ENCODE results near the gene KIZ.

KIZ gene

DNA sequence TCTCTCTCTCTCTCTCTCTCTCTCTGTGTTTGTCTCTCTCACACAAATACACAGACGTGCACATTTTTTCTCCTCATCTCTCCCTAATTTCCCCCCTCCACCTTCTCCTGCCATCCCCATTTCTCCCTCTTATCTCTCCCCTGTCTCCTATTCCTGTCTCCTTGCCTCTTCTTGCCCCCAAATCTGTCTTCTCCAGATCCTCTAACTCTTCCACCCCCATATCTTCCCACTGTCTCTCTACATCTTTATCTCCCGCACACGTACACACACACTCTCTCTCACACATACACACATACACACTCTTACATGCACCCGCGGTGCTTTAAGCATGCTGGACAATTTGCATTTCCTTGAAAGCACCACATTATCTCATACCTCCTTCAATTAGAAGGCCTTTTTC lies 15.9 kb downstream of the KIZ start:
- Histone ChIP-seq H3K36me3 (ENCODE audit: control insufficient read depth, insufficient read depth, low read length) (peaks cover 48% of the 10 kb centered on the region), H3K4me1 (ENCODE audit: control insufficient read depth, insufficient read depth, low read length) (no peaks in the 10 kb centered on the region), H3K27ac (ENCODE audit: low read depth, low read length) (no peak overlapping the region), H3K9me3 (ENCODE audit: control insufficient read depth, insufficient read depth, low read length) (no peaks in the 10 kb centered on the region), H3K9ac (ENCODE audit: low read depth, low read length) (no peak overlapping the region), H3K27me3 (ENCODE audit: control insufficient read depth, insufficient read depth, low read length) (no peaks in the 10 kb centered on the region), H3K4me3 (ENCODE audit: low read depth, low read length) (no peak overlapping the region)

DNA sequence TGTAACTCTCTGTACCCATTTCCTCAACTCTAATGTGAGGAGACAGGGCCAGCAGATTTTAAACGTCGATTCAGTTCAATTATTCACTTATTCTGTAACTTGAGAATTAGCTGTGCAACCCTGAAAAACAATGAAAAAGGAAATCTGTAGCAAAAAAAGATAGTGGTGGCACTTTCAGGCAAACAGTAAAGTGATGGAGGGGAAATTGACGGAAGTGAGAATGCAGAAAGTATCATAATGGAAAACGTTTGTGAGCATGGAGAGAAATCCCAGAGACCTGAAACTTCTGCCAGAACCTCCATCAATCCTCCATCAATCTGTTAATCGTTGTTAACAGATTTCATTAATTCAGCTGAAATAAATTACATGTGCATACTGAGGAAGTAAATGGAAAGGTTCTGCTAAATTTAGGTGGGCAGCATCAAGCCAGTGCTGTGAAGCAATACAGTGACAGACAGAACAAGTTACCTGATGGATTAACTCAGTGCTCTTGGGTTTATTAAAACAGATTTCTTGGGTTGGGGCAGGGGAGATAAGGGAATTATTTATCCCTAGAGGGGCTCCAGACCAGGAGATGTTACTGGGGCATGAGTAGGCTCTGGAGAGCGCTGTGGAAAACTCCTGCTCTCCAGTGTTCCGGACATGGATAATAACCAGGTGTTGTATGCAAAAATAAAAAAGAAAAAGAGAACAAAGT lies 17.5 kb downstream of the KIZ start:
- Histone ChIP-seq H3K4me3 (ENCODE audit: low read depth, low read length) (no peak overlapping the region), H3K27me3 (ENCODE audit: control insufficient read depth, insufficient read depth, low read length) (no peaks in the 10 kb centered on the region), H3K9ac (ENCODE audit: low read depth, low read length) (no peak overlapping the region), H3K4me1 (ENCODE audit: control insufficient read depth, insufficient read depth, low read length) (no peaks in the 10 kb centered on the region), H3K36me3 (ENCODE audit: control insufficient read depth, insufficient read depth, low read length) (peaks cover 45% of the 10 kb centered on the region), H3K9me3 (ENCODE audit: control insufficient read depth, insufficient read depth, low read length) (no peaks in the 10 kb centered on the region), H3K27ac (ENCODE audit: low read depth, low read length) (no peak overlapping the region)

DNA sequence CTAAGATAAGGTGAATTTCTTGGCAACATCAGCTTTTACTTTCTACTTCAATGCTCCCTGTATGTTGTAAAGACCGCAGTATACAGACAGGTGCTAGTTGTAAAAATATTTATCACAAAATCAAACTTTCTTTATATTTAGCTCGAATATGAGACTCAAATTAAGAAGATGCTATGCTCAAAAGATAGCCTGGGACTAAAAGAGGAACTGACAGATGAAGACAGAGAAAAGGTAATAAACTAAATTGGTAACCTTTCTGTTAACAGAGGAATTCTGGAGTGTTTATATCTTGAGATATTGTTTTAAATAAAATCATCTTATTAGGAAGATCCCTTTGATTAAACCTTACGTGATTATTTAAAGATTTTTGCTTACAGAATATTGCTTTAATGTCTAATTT lies 19.5 kb downstream of the KIZ start:
- Histone ChIP-seq H3K9ac (ENCODE audit: low read depth, low read length) (no peak overlapping the region), H3K27ac (ENCODE audit: low read depth, low read length) (no peak overlapping the region), H3K27me3 (ENCODE audit: control insufficient read depth, insufficient read depth, low read length) (no peaks in the 10 kb centered on the region), H3K4me3 (ENCODE audit: low read depth, low read length) (no peak overlapping the region), H3K4me1 (ENCODE audit: control insufficient read depth, insufficient read depth, low read length) (no peaks in the 10 kb centered on the region), H3K36me3 (ENCODE audit: control insufficient read depth, insufficient read depth, low read length) (peaks cover 30% of the 10 kb centered on the region), H3K9me3 (ENCODE audit: control insufficient read depth, insufficient read depth, low read length) (no peaks in the 10 kb centered on the region)

DNA sequence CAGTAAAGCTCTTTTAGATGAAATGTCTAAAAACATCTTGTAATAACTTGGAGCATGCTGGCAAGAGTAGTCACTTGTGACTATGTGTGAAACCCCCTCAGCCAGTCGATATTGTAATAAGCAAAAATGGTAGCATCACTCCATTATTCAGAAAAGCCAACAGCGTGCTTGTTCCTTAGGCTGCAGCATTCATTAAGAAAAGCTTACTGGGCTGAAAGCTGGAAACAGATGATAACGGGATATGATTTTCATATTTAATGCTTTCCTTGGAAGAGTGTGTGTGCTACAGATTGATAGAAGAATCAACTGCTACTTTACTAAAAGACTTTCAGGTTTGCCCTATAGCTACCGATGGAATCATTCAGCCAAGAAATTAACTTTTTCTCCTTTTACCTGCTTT lies 20.3 kb downstream of the KIZ start:
- Histone ChIP-seq H3K4me1 (ENCODE audit: control insufficient read depth, insufficient read depth, low read length) (no peaks in the 10 kb centered on the region), H3K36me3 (ENCODE audit: control insufficient read depth, insufficient read depth, low read length) (peaks cover 30% of the 10 kb centered on the region), H3K9ac (ENCODE audit: low read depth, low read length) (no peak overlapping the region), H3K27me3 (ENCODE audit: control insufficient read depth, insufficient read depth, low read length) (no peaks in the 10 kb centered on the region), H3K4me3 (ENCODE audit: low read depth, low read length) (no peak overlapping the region), H3K9me3 (ENCODE audit: control insufficient read depth, insufficient read depth, low read length) (no peaks in the 10 kb centered on the region), H3K27ac (ENCODE audit: low read depth, low read length) (no peak overlapping the region)

DNA sequence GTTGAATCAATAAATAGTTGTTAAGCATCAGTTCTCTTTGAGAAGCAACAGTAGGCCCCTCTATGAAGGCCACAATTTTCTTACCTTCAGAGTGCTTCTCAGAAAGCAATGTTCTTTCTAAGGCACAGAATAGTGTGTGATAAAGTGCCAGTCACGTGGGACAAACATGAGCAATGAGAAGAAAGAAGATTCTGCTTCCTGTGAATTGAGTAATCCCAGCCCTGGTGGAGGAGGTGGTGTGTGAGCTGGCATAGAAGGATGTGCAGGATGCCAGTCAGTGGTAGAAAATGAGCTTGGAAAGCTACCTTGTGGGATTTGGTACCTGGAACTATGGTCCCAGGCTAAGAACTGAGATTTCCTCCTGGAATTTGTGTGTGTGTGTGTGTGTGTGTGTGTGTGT lies 21.7 kb downstream of the KIZ start:
- no peak overlapping the region for H3K27ac ChIP-seq (ENCODE audit: low read depth, low read length)
- H3K36me3 ChIP-seq (ENCODE audit: control insufficient read depth, insufficient read depth, low read length): peaks cover 26% of the 10 kb centered on the region

DNA sequence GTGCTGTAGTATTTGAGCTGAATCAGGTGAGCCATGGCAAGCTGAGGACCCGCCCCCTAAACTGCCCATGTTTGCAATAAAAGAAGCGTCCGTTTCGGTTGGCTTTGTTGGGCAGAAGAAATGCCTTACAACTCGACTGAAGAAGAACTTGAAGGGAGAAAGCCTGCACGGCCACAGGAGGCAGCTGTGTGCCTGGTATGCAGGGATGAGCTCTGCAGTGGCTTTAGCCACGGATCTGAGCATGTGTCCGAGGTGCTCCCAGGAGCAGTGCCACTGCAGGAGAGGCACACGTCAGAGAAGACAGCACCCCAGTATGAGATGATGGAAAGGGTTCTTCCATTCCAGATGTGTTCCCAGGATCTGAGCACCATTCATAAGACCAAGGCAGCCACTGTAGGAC lies 23.5 kb downstream of the KIZ start:
- Histone ChIP-seq H3K4me3 (ENCODE audit: low read depth, low read length) (no peak overlapping the region), H3K4me1 (ENCODE audit: control insufficient read depth, insufficient read depth, low read length) (no peaks in the 10 kb centered on the region), H3K9me3 (ENCODE audit: control insufficient read depth, insufficient read depth, low read length) (no peaks in the 10 kb centered on the region), H3K27me3 (ENCODE audit: control insufficient read depth, insufficient read depth, low read length) (no peaks in the 10 kb centered on the region), H3K27ac (ENCODE audit: low read depth, low read length) (no peak overlapping the region), H3K9ac (ENCODE audit: low read depth, low read length) (no peak overlapping the region), H3K36me3 (ENCODE audit: control insufficient read depth, insufficient read depth, low read length) (peaks cover 27% of the 10 kb centered on the region)

More for the DNA sequence above, 21.7 kb downstream of the KIZ start:
- Histone ChIP-seq H3K27me3 (ENCODE audit: control insufficient read depth, insufficient read depth, low read length) (no peaks in the 10 kb centered on the region), H3K4me1 (ENCODE audit: control insufficient read depth, insufficient read depth, low read length) (no peaks in the 10 kb centered on the region), H3K9me3 (ENCODE audit: control insufficient read depth, insufficient read depth, low read length) (no peaks in the 10 kb centered on the region), H3K9ac (ENCODE audit: low read depth, low read length) (no peak overlapping the region), H3K4me3 (ENCODE audit: low read depth, low read length) (no peak overlapping the region)

DNA sequence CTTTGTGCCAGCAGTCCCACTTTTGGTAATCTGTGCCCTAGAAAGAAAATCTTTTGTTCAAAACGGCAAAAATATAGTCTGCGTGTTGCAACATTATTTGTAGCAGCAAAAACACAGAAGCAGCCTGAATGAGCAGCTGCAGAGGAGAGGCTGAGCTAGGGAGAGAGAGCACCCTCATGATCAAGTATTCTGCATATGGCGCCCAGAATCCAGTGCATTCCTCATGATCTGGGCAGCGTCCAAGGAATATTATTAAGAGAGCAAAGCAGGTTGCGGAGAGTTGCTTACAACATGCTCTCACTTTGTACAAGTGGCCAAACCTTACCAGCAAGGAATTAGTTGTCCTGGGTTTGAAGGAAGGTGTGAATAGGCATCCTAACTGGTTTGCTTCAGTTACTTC lies 25.9 kb downstream of the KIZ start:
- H3K9ac ChIP-seq (ENCODE audit: low read depth, low read length): no peak overlapping the region
- no peak overlapping the region for H3K27ac ChIP-seq (ENCODE audit: low read depth, low read length)
- no peaks in the 10 kb centered on the region for H3K9me3 ChIP-seq (ENCODE audit: control insufficient read depth, insufficient read depth, low read length)
- peaks cover 15% of the 10 kb centered on the region for H3K36me3 ChIP-seq (ENCODE audit: control insufficient read depth, insufficient read depth, low read length)
- H3K4me1 ChIP-seq (ENCODE audit: control insufficient read depth, insufficient read depth, low read length): no peaks in the 10 kb centered on the region
- no peaks in the 10 kb centered on the region for H3K27me3 ChIP-seq (ENCODE audit: control insufficient read depth, insufficient read depth, low read length)
- H3K4me3 ChIP-seq (ENCODE audit: low read depth, low read length): no peak overlapping the region

DNA sequence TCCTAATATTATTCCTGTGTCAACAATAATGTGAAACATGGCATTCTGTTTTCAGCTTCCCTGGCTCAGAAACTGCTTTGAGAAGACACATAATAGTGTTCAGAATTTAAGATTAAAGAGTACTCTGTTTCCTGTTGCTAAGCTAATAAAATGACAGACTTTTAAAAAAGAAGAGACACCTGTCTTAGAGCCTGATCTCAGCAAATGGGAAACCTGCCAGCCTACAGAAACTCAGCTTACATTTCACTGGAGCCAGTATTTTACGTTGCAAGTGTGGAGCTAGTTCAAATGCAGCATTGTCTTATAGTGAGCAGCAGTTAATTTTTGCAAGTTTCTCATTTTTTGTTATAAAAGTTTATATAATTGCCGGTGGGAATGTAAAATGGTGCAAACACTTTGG lies 28.8 kb downstream of the KIZ start:
- no peaks in the 10 kb centered on the region for H3K9me3 ChIP-seq (ENCODE audit: control insufficient read depth, insufficient read depth, low read length)
- H3K27ac ChIP-seq (ENCODE audit: low read depth, low read length): no peak overlapping the region
- no peaks in the 10 kb centered on the region for H3K4me1 ChIP-seq (ENCODE audit: control insufficient read depth, insufficient read depth, low read length)
- no peak overlapping the region for H3K4me3 ChIP-seq (ENCODE audit: low read depth, low read length)
- H3K36me3 ChIP-seq (ENCODE audit: control insufficient read depth, insufficient read depth, low read length): peaks cover 5% of the 10 kb centered on the region; the same call in 1 of the 2 replicates
- H3K27me3 ChIP-seq (ENCODE audit: control insufficient read depth, insufficient read depth, low read length): no peaks in the 10 kb centered on the region
- no peak overlapping the region for H3K9ac ChIP-seq (ENCODE audit: low read depth, low read length)

DNA sequence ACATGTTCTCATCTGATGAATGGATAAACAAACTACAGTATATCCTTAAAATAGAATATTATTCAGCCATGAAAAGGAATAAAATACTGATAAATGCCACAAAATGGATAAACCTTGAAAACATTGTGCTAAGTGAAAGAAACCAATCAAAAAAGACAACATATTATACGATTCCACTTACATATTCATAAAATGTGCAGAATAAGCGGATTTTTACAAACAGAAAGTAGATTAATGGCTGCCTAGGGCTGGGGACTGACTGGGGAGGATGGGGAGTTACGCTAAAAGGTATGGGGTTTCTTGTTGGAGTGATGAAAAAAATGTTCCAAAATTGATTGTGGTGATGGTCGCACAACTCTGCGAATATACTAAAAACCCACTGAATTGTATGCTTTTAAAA lies 29.4 kb downstream of the KIZ start:
- no peak overlapping the region for H3K27ac ChIP-seq (ENCODE audit: low read depth, low read length)
- no peak overlapping the region for H3K4me3 ChIP-seq (ENCODE audit: low read depth, low read length)
- H3K9ac ChIP-seq (ENCODE audit: low read depth, low read length): no peak overlapping the region
- H3K4me1 ChIP-seq (ENCODE audit: control insufficient read depth, insufficient read depth, low read length): no peaks in the 10 kb centered on the region
- no peaks in the 10 kb centered on the region for H3K27me3 ChIP-seq (ENCODE audit: control insufficient read depth, insufficient read depth, low read length)
- peaks cover 10% of the 10 kb centered on the region; the same call in 1 of the 2 replicates for H3K36me3 ChIP-seq (ENCODE audit: control insufficient read depth, insufficient read depth, low read length)
- no peaks in the 10 kb centered on the region for H3K9me3 ChIP-seq (ENCODE audit: control insufficient read depth, insufficient read depth, low read length)

DNA sequence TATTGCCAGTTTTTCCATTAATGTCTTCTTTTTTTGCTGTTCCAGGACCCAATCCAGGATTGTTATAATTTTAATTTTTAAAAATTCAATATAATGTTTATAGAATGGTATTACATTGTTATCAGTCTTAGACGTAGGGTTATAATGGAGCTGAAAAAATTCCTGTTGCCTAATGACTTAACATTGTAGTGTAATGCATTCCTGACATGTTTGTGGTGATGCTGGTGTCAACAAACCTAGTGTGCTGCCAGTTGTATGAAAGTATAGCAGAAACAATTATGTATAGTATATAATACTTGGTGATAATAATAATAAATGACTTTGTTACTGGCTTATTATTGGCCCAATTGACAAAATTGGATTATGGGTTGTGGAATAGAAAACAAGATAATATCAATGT lies 30.4 kb downstream of the KIZ start:
- H3K36me3 ChIP-seq (ENCODE audit: control insufficient read depth, insufficient read depth, low read length): peaks cover 10% of the 10 kb centered on the region; the same call in 1 of the 2 replicates
- no peak overlapping the region for H3K27ac ChIP-seq (ENCODE audit: low read depth, low read length)
- no peaks in the 10 kb centered on the region for H3K27me3 ChIP-seq (ENCODE audit: control insufficient read depth, insufficient read depth, low read length)
- H3K9ac ChIP-seq (ENCODE audit: low read depth, low read length): no peak overlapping the region
- H3K4me1 ChIP-seq (ENCODE audit: control insufficient read depth, insufficient read depth, low read length): no peaks in the 10 kb centered on the region
- no peak overlapping the region for H3K4me3 ChIP-seq (ENCODE audit: low read depth, low read length)
- no peaks in the 10 kb centered on the region for H3K9me3 ChIP-seq (ENCODE audit: control insufficient read depth, insufficient read depth, low read length)

DNA sequence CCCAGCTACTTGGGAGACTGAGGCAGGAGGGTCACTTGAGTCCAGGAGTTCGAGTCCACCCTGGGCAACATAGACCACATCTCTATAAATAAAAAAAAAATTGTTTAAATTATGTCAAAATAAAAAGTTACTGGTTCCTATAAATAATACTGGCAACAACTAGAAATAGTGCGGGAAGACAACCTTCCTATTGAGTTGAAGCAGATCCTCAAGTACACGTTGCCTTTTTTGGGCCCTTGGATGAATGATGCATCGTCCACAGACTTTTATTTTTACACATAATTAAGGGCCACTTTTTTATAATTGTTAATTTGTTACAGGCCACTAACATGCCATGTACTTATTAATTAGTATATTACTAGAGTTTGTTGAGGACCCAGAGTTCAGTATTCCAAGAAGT lies 31.1 kb downstream of the KIZ start:
- Histone ChIP-seq H3K9ac (ENCODE audit: low read depth, low read length) (no peak overlapping the region), H3K36me3 (ENCODE audit: control insufficient read depth, insufficient read depth, low read length) (peaks cover 15% of the 10 kb centered on the region), H3K9me3 (ENCODE audit: control insufficient read depth, insufficient read depth, low read length) (no peaks in the 10 kb centered on the region), H3K27me3 (ENCODE audit: control insufficient read depth, insufficient read depth, low read length) (no peaks in the 10 kb centered on the region), H3K4me3 (ENCODE audit: low read depth, low read length) (no peak overlapping the region), H3K27ac (ENCODE audit: low read depth, low read length) (no peak overlapping the region), H3K4me1 (ENCODE audit: control insufficient read depth, insufficient read depth, low read length) (no peaks in the 10 kb centered on the region)

All from HUES48 (cell line).